PFSK-1 (cell line): ENCODE results near the gene CYP27A1.

Source experiments
- FOXP2 ChIP-seq: optimal IDR thresholded peaks from 2 replicates; pipeline ENCODE3; 2011; ENCODE audit warnings: borderline replicate concordance, control low read depth, inconsistent platforms; ENCODE audit not compliant: insufficient read depth; ENCODE audit errors: extremely low read length, extremely low read depth
- POLR2AphosphoS5 ChIP-seq: IDR thresholded peaks from 2 replicates; pipeline ENCODE4 v1.6.1; 2012; ENCODE audit warnings: low read depth, mild to moderate bottlenecking, control low read depth, low read length, moderate library complexity
- REST ChIP-seq, 2 experiments: IDR thresholded peaks; 2 replicates each; pipeline versions ENCODE4 v1.6.1 to v1.8.0; 2011 to 2012; ENCODE audit warnings: low read depth in 2 of 2, low read length in 2 of 2, control low read depth in 1 of 2, inconsistent platforms in 1 of 2, mild to moderate bottlenecking in 1 of 2, moderate library complexity in 1 of 2; ENCODE audit not compliant: insufficient read depth in 1 of 2
- SIN3A ChIP-seq: IDR thresholded peaks from 2 replicates; pipeline ENCODE4 v1.6.1; 2012; ENCODE audit warnings: mild to moderate bottlenecking, low read length, moderate library complexity, borderline replicate concordance; ENCODE audit not compliant: insufficient read depth
- TAF1 ChIP-seq: IDR thresholded peaks from 2 replicates; pipeline ENCODE4 v1.6.1; 2012; ENCODE audit warnings: low read length, control low read depth, borderline replicate concordance; ENCODE audit not compliant: insufficient read depth

DNA sequence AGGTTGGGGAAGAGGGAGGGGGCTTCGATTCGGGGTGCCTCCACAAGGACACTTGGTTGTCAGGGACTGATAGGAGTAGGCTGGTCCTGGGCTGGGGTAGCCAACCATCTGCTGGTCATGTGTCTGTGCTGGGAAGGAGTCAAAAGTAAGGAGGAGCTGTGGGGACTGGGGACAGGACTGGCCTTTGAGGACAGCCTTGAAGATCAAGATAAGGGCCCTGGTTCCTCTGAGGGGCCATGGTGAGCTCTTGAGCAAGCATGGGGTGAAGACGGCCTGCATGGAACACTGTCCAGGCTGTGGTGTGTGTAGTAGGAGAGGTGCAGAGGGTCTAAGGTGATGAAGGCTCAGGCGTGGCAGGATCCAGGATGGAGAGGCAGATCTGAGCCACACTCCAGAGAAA, 1.7 kb downstream of the CYP27A1 start:
- TF ChIP-seq SIN3A (no peak), POLR2AphosphoS5 (no peak), REST (IDR thresholded peaks at IDR 0.05; ENCODE audit: insufficient read depth in 1 of 2, low read depth in 2 of 2, low read length in 2 of 2) (no peak), TAF1 (no peak), FOXP2 (no peak)
